Heart left ventricle (tissue), 13 donors: Measurements from ENCODE around the gene SNX22.

Experiments
- CTCF ChIP-seq, 12 donors: fragments of 200-600 bp; sonication (generic) in 4 of 12; IDR thresholded peaks; one replicate each; pipeline versions ENCODE4 v1.5.0 to v1.8.0; 2018 to 2022; ENCODE audit warnings: antibody characterized with exemption in 12 of 12, mild to moderate bottlenecking in 5 of 12
- POLR2A ChIP-seq, 2 donors: fragments of 450-650 bp; IDR thresholded peaks; one replicate each; pipeline ENCODE4 v1.6.1; 2017; ENCODE audit warnings: antibody characterized with exemption in 2 of 2, mild to moderate bottlenecking in 2 of 2, moderate library complexity in 2 of 2
- donor health status: ischemic (EF 13 %, LVEDD 7.1; RV severe dilation, severe dysfunction).
- donor health status: DM: no; HTN: yes; CAD: no.
- donor health status: DM: no; HTN: no; CAD: no.
- donor health status: ischemic (EF 25% LVEDD 6.9; RV normal size, moderate dysfunction).
- donor health status: ischemic (EF 25% LVEDD 5.7; RV mildly dilated, moderate dysfunction).
- donor health status: ischemic (EF 35%, LVEDD 5.7; RV mildly dilated, moderate dysfunction).
- donor health status: nonischemic (EF 11% LVEDD 7.7; RV severe dilation, severe dysfunction).
- donor health status: DM: yes; HTN: yes; CAD: no.
- donor health status: PGD.
- donor health status: ischemic (EF 29% LVEDD 5.4; RV normal size, mild dysfunction).
- donor health status: nonischemic (EF 23%, LVEDD 6.1; RV moderate dilation, normal function).

GRCh38 chr15:64138331-64138941, 13.1 kb upstream of the SNX22 start:
- TF ChIP-seq CTCF (IDR thresholded peaks at IDR 0.05) (no peak), POLR2A (IDR thresholded peaks at IDR 0.05) (no peak)
